NOMO-1 (cell line): ENCODE measurements around the gene CCBE1.
A peak's percentile ranks its signal among the peaks of the same experiment; 100 is the strongest.

Source experiments
- DNase-seq, 2 experiments: peaks; one replicate each; lab custom pipeline; 2025; ENCODE audit not compliant: unreplicated experiment in 2 of 2; lab: John Stamatoyannopoulos, UW

The CCBE1 gene

DNA sequence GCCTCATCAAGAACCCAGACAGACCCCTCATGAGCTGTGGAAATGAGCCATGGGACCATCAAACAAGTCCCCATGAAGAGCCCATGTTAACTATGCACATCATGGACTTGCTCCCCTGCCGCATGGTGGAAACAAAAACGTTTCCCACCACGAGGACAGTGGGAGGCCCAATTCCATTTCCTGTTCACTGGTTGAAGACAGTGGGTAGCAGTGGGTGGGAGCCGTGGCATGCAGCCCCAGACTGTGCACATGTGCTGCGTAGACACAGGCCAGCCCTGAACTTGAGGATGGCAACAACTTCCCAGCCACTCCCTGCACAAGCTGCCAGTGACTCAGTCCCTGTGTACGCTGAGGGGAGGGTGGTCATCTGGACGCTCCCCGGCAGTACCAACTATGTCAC, 229.7 kb downstream of the CCBE1 start:
- DNase-seq: no peak

- no peak for DNase-seq
Observed at GRCh38 chr18:59466980-59467379, 230.2 kb downstream of the CCBE1 start.

GRCh38 chr18:59464486-59464885, 232.7 kb downstream of the CCBE1 start:
- no peak for DNase-seq

- no peak for DNase-seq
Observed at GRCh38 chr18:59461171-59461570, 236.1 kb downstream of the CCBE1 start.

- no peak for DNase-seq
Observed at GRCh38 chr18:59460072-59460420, 237.2 kb downstream of the CCBE1 start.

DNA sequence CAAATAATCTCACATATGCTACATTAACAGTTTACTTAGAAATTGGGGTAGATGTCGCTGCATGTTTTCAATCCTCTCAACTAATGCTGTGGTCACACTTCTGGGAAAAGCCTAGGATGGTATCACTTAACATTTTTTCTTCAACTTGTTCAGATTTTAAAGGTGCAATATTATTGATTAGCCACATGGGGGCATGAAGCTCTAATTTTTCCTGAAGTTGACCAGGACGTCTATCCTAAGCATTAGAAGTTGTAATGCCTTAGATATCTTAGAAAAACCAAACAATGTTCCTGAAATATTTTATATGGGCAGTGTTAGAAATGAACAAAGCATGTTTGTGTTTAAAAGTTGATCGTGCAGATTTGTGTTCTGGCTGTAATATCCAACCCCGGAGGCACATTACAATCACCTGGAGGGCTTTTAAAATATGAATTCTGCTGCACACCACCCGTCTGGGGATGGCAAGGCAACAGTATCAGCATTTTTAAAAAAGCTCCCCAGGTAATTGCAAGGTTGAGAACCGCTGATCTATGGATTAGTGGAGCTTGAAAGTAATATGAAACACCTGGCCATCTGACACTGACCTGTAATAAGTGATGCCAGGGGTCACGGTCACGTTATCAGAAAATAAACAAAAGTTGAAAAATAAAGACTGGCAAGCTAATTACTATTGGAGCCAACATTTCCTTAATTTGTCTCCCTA, 237.7 kb downstream of the CCBE1 start:
- DNase-seq: peak in 1 of 2 experiments; percentile 10

DNA sequence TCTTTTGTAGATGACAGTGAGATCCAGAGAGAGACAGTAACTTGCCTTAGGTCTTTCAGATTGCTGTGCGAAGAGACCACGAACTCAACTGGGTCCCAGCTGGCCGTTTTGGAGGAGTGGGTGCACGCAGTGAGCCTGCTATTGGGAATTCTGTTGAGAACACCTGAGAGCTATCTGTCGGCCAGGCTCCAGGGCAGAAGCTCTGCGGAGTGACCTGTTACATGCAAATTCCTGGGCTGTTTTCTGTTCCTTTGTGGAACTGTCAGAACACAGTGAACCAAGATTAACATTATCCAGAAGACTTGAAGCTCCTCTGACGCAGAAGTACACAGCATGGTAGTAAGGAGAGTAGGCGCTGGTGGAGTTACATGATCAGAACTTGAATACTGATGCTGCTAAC, 238.6 kb downstream of the CCBE1 start:
- no peak for DNase-seq

DNA sequence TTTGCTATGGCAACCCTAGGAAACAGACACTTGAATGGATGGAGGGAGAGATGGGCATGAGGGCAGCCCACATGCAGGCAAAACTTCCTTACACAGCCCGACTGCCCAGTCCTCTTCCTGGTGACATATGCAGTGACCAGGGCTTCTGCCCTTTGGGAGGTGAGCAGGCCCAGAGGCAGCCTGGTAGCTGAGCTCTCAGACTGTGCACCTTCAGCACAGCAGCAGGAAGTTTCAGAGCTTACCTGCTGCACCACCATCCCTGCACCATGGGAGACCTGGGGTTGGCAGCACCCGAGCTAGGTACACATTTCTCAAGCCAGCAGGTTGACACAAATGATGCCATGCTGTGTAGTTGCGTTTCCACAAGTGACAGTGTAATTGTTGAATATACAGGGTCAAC, 240.6 kb downstream of the CCBE1 start:
- DNase-seq: no peak

DNA sequence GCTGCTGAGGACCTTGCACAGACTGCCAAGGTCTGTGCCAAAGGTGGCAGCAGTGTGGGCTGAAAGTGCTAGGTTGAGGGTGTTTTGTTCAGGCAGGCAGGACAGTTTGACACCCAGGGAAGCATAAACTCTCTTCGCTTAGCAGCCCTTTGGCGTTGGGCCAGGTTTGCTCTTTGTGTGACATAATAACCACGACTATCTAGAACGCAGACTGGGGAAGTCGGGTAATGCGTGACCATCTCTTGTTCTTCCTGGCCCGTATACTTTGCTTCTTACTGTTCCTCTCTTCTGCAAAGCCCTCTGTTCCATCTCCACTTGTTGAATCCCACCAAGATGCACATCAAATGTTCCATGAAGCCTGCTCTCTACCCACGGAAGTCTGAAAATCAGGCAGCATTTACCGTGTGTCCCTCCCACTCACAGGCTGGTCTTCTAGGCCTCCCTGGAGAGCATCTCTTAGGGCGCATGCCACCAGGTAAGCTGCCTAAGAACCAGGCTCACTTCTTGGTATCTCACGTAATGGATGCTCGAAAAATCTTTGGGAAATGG, 241.4 kb downstream of the CCBE1 start:
- DNase-seq: no peak

DNA sequence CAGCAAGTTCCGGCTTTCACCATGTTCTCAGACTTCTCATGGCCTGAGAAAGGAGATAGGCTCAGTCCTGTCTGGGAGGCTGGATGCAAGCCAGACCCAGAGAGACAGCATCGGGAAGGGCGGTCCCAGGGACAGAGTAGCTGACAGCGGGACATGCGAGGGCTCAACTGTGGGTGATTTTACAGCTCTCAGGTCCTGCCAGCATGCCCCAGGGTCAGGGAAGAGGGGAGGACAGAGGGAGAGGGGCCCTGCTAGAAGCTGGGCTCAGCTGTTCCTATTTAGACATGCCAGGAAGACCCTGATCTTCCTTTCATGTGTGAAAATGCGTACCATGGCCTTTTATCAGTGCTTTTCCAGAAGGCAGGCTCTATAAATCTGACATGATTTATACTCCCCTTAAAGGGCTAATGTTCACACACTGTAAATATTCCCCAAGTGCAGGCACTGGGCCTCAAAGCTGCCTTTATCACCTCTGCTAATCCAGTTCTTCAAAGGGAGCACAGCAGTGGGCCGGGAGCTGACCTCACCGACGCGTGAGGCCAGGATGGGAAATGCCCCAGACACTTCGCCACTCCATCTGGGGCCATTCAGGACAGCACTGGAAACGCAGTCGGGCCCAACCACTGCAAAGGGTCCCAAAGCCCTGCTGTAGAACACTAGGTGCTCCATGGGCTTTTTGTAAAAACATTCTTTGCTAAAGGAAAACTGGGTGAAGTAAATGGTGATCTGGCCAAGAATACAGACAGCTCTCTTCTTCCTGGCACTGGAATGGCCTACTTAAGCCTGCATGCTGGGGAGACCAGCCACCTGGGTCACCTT, 242.1 kb downstream of the CCBE1 start:
- no peak for DNase-seq

- DNase-seq: no peak
Observed at GRCh38 chr18:59453468-59453961, 243.7 kb downstream of the CCBE1 start.

DNA sequence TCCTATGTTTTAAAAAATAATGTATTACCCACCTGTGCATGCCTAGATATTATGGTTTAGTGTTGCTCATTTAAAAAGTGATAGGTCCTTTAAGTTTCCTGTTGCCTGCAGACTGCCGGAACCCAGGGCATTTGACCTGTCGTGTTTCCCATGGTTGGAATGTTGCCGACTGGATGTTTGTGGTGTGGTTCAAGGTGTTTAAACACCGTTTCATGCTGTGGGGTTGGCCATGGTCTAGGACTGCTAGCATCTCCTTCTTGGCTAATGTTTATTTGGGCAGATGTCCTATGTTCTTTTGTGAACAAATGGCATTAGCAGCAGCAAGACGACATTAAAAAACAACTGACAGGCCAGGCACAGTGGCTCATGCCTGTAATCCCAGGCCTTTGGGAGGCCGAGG, 245.3 kb downstream of the CCBE1 start:
- DNase-seq: no peak

DNA sequence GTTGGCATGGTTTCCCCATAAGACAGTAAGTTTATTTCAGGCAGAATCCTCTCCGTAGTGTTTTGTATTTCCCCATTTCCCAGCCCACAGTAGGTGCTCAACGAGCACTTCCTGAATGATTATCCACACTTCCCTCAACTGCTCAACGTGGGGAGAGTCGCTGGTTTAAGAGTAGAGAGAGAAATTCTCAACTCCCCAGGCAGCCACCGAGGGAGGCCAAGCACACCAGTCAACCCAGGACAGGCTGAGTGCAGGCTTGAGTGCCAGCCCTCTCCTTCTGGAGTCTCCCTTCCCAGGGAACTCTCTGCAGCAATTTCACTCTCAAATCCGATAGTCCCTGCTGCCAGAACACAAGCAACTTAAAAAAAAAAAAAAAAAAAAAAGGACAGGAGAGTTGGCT, 246.2 kb downstream of the CCBE1 start:
- no peak for DNase-seq

DNA sequence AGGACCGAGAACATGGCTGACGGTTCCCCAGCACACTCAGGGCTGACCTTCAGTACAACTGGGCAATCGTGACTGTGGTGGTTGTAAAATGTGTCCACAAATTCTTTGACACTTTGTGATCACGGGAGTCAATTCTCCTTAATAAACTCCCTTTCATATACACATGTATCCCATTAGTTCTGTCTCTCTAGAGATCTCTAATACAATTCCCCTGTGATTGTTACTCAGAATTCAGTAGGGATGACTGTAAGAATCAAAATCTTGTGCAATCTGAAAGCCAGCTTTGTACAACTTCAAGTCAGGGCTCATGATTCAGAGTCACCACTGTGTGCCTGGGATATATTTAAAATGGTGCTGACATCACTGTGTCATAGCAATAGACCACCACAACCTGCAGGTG, 248.7 kb downstream of the CCBE1 start:
- no peak for DNase-seq

DNA sequence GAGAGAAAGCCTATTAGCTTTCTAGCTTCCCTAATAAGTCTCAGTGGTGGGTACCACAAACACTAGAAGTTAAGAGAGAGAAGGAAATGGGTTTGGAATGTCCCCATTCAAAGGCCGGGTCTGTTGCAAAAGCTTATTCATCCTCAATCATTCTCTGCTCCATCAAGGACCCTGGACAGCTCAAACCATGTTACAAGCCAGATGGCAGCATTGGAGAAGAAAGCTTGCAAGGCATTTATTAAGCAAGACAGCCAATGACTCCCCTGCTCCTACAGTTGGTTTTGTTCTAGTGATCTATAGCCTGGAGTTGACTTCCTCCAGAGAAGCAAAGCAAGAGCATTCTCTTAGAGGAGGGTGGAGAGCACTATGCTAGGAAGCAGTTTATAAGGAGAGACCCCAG, 251.2 kb downstream of the CCBE1 start:
- no peak for DNase-seq

- no peak for DNase-seq
Observed at GRCh38 chr18:59437851-59438569, 259.2 kb downstream of the CCBE1 start.

DNA sequence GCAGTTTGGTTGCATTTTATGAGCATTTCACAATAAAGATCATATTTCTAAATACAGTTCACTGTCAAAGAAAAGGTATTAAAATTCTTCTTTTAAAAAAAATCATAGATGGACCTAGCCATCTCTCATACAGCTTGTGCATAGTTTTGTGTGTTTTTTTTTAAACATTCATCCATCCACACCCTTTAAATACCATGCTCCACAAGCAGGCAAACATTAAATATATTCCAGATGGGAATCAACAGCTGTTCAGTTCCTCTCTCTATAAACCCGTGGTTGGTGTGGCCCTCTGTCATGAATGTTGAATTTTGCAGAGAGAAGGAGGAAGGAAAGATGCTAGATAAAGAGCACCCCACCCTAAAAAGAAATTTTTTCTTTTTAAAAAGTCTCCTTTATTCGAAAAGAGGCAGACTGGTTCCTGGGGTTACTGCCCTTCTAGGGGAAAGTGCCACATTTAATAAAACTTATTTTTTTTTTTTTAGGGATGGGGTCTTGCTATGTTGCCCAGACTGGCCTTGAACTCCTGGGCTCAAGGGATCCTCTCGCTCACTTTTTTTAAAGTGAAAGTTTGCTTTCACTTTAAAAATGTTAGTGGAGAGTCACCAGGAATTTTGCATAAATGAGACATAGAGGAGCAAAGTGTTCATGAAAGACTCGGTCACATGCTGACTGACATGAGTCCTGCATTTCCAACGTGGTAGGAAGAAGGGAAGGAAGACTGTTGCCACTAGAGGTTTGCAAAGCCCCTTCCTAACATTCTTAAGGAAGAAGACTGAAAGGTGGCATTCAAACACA, 264.2 kb downstream of the CCBE1 start:
- DNase-seq: no peak

GRCh38 chr18:59431131-59431530, 266.1 kb downstream of the CCBE1 start:
- no peak for DNase-seq

GRCh38 chr18:59429608-59430007, 267.6 kb downstream of the CCBE1 start:
- DNase-seq: no peak

- no peak for DNase-seq
Observed at GRCh38 chr18:59428018-59428417, 269.2 kb downstream of the CCBE1 start.
